Measurements from ENCODE around the gene SLCO1A2.

Gene SLCO1A2

DNA sequence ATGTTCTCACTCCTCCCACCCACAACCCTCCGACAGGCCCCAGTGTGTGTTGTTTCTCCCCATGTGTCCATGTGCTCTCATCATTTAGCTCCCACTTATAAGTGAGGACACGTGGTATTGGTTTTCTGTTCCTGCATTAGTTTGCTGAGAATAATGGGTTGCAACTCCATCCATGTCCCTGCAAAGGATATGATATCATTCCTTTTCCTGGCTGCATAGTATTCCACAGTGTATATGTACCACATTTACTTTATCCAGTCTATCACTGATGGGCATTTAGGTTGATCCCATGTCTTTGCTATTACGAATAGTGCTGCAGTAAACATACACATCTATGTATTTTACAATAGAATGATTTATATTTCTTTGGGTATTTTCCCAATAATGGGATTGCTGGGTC is 77.5 kb downstream of the SLCO1A2 start:
- H3K27ac ChIP-seq = no peak overlapping the region
- H3K9me3 ChIP-seq (ENCODE audit: control insufficient read depth, low read length) = no peaks in the 10 kb centered on the region
- H2AFZ ChIP-seq = no peak overlapping the region
- no peaks in the 10 kb centered on the region for H3K4me1 ChIP-seq
- H3K4me2 ChIP-seq (ENCODE audit: low read length) = no peak overlapping the region
- H3K36me3 ChIP-seq (ENCODE audit: control insufficient read depth, insufficient read depth, low read length) = no peaks in the 10 kb centered on the region
- H3K27me3 ChIP-seq (ENCODE audit: control insufficient read depth, insufficient read depth, low read length) = no peaks in the 10 kb centered on the region
- TF ChIP-seq, protein P1, sequence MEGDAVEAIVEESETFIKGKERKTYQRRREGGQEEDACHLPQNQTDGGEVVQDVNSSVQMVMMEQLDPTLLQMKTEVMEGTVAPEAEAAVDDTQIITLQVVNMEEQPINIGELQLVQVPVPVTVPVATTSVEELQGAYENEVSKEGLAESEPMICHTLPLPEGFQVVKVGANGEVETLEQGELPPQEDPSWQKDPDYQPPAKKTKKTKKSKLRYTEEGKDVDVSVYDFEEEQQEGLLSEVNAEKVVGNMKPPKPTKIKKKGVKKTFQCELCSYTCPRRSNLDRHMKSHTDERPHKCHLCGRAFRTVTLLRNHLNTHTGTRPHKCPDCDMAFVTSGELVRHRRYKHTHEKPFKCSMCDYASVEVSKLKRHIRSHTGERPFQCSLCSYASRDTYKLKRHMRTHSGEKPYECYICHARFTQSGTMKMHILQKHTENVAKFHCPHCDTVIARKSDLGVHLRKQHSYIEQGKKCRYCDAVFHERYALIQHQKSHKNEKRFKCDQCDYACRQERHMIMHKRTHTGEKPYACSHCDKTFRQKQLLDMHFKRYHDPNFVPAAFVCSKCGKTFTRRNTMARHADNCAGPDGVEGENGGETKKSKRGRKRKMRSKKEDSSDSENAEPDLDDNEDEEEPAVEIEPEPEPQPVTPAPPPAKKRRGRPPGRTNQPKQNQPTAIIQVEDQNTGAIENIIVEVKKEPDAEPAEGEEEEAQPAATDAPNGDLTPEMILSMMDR (IDR thresholded peaks at IDR 0.05) = no peak
- H3K79me2 ChIP-seq = no peaks in the 10 kb centered on the region
- H3K9ac ChIP-seq = no peak overlapping the region
- H3K4me3 ChIP-seq (ENCODE audit: low read depth, low read length) = no peak overlapping the region

DNA sequence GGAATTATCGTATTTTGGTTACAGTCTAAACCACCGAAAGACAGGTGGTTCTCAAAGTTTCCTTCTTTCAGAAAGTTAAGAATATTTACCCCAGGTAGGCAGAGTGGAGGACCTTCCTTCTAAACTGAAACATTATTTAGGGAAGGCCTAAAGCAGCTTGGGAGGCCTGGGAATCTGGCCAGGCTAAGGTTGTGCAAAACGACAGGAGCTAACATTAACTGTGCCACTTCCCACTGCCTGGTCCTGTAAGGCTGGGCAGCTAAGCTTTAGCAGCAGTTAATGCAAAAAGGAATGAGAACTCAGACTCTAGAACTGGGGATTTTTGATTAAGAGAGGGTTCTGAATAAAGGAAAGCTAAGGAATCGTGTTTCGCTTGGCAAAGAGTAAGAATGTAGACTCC is 82.6 kb downstream of the SLCO1A2 start:
- Histone ChIP-seq H2AFZ (no peak overlapping the region), H3K79me2 (no peaks in the 10 kb centered on the region), H3K36me3 (ENCODE audit: control insufficient read depth, insufficient read depth, low read length) (no peaks in the 10 kb centered on the region), H3K9ac (no peak overlapping the region), H3K4me1 (no peaks in the 10 kb centered on the region), H3K4me2 (ENCODE audit: low read length) (no peak overlapping the region), H3K9me3 (ENCODE audit: control insufficient read depth, low read length) (no peaks in the 10 kb centered on the region), H3K27ac (no peak overlapping the region), H3K4me3 (ENCODE audit: low read depth, low read length) (no peak overlapping the region), H3K27me3 (ENCODE audit: control insufficient read depth, insufficient read depth, low read length) (no peaks in the 10 kb centered on the region)
- TF ChIP-seq, protein P1 (IDR thresholded peaks at IDR 0.05) = no peak

DNA sequence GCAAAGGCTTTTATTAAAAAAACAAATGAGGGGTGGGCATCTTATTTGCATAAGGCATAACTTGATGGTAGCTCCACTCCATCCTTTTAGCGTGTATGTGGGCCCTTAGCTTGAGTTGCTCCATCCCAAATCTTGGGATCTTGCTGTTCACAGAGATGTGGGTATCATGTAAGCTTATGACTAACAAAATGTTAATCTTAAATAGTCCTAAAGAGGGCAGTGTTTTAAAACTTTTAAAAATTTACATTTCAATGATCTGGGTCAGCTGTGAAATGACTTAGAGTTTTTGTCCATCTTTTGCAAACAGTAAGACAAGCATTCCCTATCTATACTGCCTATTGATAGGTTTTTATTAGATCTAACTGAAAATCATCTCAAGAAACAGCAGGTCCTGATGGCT is 86.0 kb downstream of the SLCO1A2 start:
- Histone ChIP-seq H3K9me3 (ENCODE audit: control insufficient read depth, low read length) (no peaks in the 10 kb centered on the region), H3K79me2 (no peaks in the 10 kb centered on the region), H3K27me3 (ENCODE audit: control insufficient read depth, insufficient read depth, low read length) (no peaks in the 10 kb centered on the region), H3K4me2 (ENCODE audit: low read length) (no peak overlapping the region), H3K4me1 (no peaks in the 10 kb centered on the region), H2AFZ (no peak overlapping the region), H3K27ac (no peak overlapping the region), H3K4me3 (ENCODE audit: low read depth, low read length) (no peak overlapping the region), H3K9ac (no peak overlapping the region), H3K36me3 (ENCODE audit: control insufficient read depth, insufficient read depth, low read length) (no peaks in the 10 kb centered on the region)
- TF ChIP-seq, protein P1 (IDR thresholded peaks at IDR 0.05) = no peak

DNA sequence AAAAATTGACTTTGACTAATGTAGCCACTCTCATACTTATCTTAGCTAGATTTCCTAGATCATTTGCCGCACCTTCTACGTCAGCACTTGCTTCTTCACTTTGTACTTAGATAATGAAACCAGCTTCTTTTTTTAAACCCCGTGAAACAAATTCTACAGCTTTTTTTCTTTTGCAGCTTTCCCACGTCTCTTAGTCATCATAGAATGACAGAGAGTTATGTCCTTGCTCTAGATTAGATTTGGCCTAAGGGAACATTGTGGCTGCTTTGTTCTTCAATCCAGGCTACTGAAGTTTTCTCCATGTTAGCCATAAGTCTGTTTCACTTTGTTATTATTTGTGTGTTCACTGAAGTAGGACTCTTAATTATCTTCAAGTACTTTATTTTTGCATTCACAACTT is 94.9 kb downstream of the SLCO1A2 start:
- H3K27me3 ChIP-seq (ENCODE audit: control insufficient read depth, insufficient read depth, low read length) = no peaks in the 10 kb centered on the region
- H2AFZ ChIP-seq = no peak overlapping the region
- no peak overlapping the region for H3K4me2 ChIP-seq (ENCODE audit: low read length)
- H3K4me3 ChIP-seq (ENCODE audit: low read depth, low read length) = no peak overlapping the region
- no peak overlapping the region for H3K9ac ChIP-seq
- H3K27ac ChIP-seq = no peak overlapping the region
- no peaks in the 10 kb centered on the region for H3K36me3 ChIP-seq (ENCODE audit: control insufficient read depth, insufficient read depth, low read length)
- H3K4me1 ChIP-seq = no peaks in the 10 kb centered on the region
- no peaks in the 10 kb centered on the region for H3K9me3 ChIP-seq (ENCODE audit: control insufficient read depth, low read length)
- H3K79me2 ChIP-seq = no peaks in the 10 kb centered on the region
- TF ChIP-seq, protein P1 (IDR thresholded peaks at IDR 0.05) = no peak

GRCh38 chr12:21234395-21234794 is 100.3 kb downstream of the SLCO1A2 start:
- no peaks in the 10 kb centered on the region for H3K9me3 ChIP-seq (ENCODE audit: control insufficient read depth, low read length)
- TF ChIP-seq, protein P1 (IDR thresholded peaks at IDR 0.05) = no peak
- H3K27me3 ChIP-seq (ENCODE audit: control insufficient read depth, insufficient read depth, low read length) = no peaks in the 10 kb centered on the region
- no peak overlapping the region for H2AFZ ChIP-seq
- no peaks in the 10 kb centered on the region for H3K79me2 ChIP-seq
- H3K4me2 ChIP-seq (ENCODE audit: low read length) = no peak overlapping the region
- no peak overlapping the region for H3K9ac ChIP-seq
- no peak overlapping the region for H3K4me3 ChIP-seq (ENCODE audit: low read depth, low read length)
- H3K27ac ChIP-seq = no peak overlapping the region
- no peaks in the 10 kb centered on the region for H3K4me1 ChIP-seq
- no peaks in the 10 kb centered on the region for H3K36me3 ChIP-seq (ENCODE audit: control insufficient read depth, insufficient read depth, low read length)

All from parathyroid adenoma (tissue), 2 donors.